ENCODE data around the gene C9orf85.
"Not testable (repeated sequence)": the region's sequence is repeated elsewhere in the genome, so short reads cannot be mapped to it uniquely, and the experiment has no call there.

C9orf85 gene

GRCh38 chr9:71896761-71897160 lies 14.7 kb upstream of the C9orf85 start:
- no peak for DNase-seq
- no peak overlapping the region for H3K27ac ChIP-seq
- no peaks in the 10 kb centered on the region for H3K36me3 ChIP-seq (replicated peaks)
- no peak overlapping the region for H3K4me3 ChIP-seq (ENCODE audit: low read depth, low read length)
- TF ChIP-seq CTCF (IDR thresholded peaks at IDR 0.05; ENCODE audit: low read depth, low read length, missing control alignments) = no peak
- in situ Hi-C loops (cut with HindIII; ENCODE audit: low pct_ligation_motif_present, low sequenced_read_pairs) = no loop called here
- H3K27me3 ChIP-seq (replicated peaks) = no peaks in the 10 kb centered on the region

- no peaks in the 10 kb centered on the region for H3K27me3 ChIP-seq (replicated peaks)
- no peak overlapping the region for H3K4me3 ChIP-seq (ENCODE audit: low read depth, low read length)
- DNase-seq = no peak
- no peak for TF ChIP-seq CTCF (IDR thresholded peaks at IDR 0.05; ENCODE audit: low read depth, low read length, missing control alignments)
- no peak overlapping the region for H3K27ac ChIP-seq
- H3K36me3 ChIP-seq (replicated peaks) = no peaks in the 10 kb centered on the region
- in situ Hi-C loops (cut with HindIII; ENCODE audit: low pct_ligation_motif_present, low sequenced_read_pairs) = no loop called here
Observed at GRCh38 chr9:71897577-71897976, 13.9 kb upstream of the C9orf85 start.

GRCh38 chr9:71898756-71899155 lies 12.7 kb upstream of the C9orf85 start:
- H3K27ac ChIP-seq; H3K4me3 ChIP-seq (ENCODE audit: low read depth, low read length); in situ Hi-C loops (cut with HindIII; ENCODE audit: low pct_ligation_motif_present, low sequenced_read_pairs); H3K36me3 ChIP-seq (replicated peaks); H3K27me3 ChIP-seq (replicated peaks); DNase-seq: not testable (repeated sequence)

- in situ Hi-C loops (cut with HindIII; ENCODE audit: low pct_ligation_motif_present, low sequenced_read_pairs) = no loop called here
- no peaks in the 10 kb centered on the region for H3K36me3 ChIP-seq (replicated peaks)
- H3K27me3 ChIP-seq (replicated peaks) = no peaks in the 10 kb centered on the region
- no peak for TF ChIP-seq CTCF (IDR thresholded peaks at IDR 0.05; ENCODE audit: low read depth, low read length, missing control alignments)
- H3K27ac ChIP-seq = no peak overlapping the region
- no peak for DNase-seq
- H3K4me3 ChIP-seq (ENCODE audit: low read depth, low read length) = no peak overlapping the region
Observed at GRCh38 chr9:71901695-71902597, 9.5 kb upstream of the C9orf85 start.

- DNase-seq = no peak
- H3K27me3 ChIP-seq (replicated peaks) = no peaks in the 10 kb centered on the region
- TF ChIP-seq CTCF (IDR thresholded peaks at IDR 0.05; ENCODE audit: low read depth, low read length, missing control alignments) = no peak
- H3K36me3 ChIP-seq (replicated peaks) = no peaks in the 10 kb centered on the region
- no peak overlapping the region for H3K27ac ChIP-seq
- in situ Hi-C loops (cut with HindIII; ENCODE audit: low pct_ligation_motif_present, low sequenced_read_pairs) = no loop called here
- H3K4me3 ChIP-seq (ENCODE audit: low read depth, low read length) = no peak overlapping the region
Observed at GRCh38 chr9:71904076-71904475, 7.4 kb upstream of the C9orf85 start.

- no peaks in the 10 kb centered on the region for H3K36me3 ChIP-seq (replicated peaks)
- in situ Hi-C loops (cut with HindIII; ENCODE audit: low pct_ligation_motif_present, low sequenced_read_pairs) = no loop called here
- TF ChIP-seq CTCF (IDR thresholded peaks at IDR 0.05; ENCODE audit: low read depth, low read length, missing control alignments) = no peak
- no peak for DNase-seq
- no peaks in the 10 kb centered on the region for H3K27me3 ChIP-seq (replicated peaks)
- no peak overlapping the region for H3K27ac ChIP-seq
- peak overlapping the region; percentile 89 for H3K4me3 ChIP-seq (ENCODE audit: low read depth, low read length)
Observed at GRCh38 chr9:71908825-71909224, 2.6 kb upstream of the C9orf85 start.

Measured in brain microvascular endothelial cell (primary cell).